Activated T-helper 1 cell treated with Interleukin-2 at 50 U/mL for 16 hours (primary cell): ENCODE measurements around the gene HAO2.
"Not testable (repeated sequence)": the region's sequence is repeated elsewhere in the genome, so short reads cannot be mapped to it uniquely, and the experiment has no call there.

Experiments used
- DNase-seq: peaks from one replicate; pipeline ENCODE4 v3.0.0-alpha.2; 2020; ENCODE audit warnings: low read depth

The HAO2 gene

GRCh38 chr1:119347858-119348257 lies 20.7 kb upstream of the HAO2 start:
- no peak for DNase-seq

GRCh38 chr1:119348941-119349340 lies 19.6 kb upstream of the HAO2 start:
- DNase-seq: no peak

- not testable (repeated sequence) for DNase-seq
Measured at GRCh38 chr1:119350866-119351265, 17.7 kb upstream of the HAO2 start.

- DNase-seq: no peak
Measured at GRCh38 chr1:119351997-119352396, 16.6 kb upstream of the HAO2 start.

GRCh38 chr1:119353836-119354235 lies 14.7 kb upstream of the HAO2 start:
- DNase-seq: no peak

GRCh38 chr1:119358636-119359035 lies 9.9 kb upstream of the HAO2 start:
- no peak for DNase-seq

GRCh38 chr1:119359730-119360129 lies 8.9 kb upstream of the HAO2 start:
- no peak for DNase-seq

GRCh38 chr1:119361205-119361604 lies 7.4 kb upstream of the HAO2 start:
- DNase-seq: no peak

- no peak for DNase-seq
Measured at GRCh38 chr1:119361620-119362344, 6.8 kb upstream of the HAO2 start.

GRCh38 chr1:119363162-119363561 lies 5.4 kb upstream of the HAO2 start:
- DNase-seq: no peak

- DNase-seq: no peak
Measured at GRCh38 chr1:119364640-119365039, 3.9 kb upstream of the HAO2 start.

GRCh38 chr1:119366424-119366823 lies 2.2 kb upstream of the HAO2 start:
- DNase-seq: no peak

GRCh38 chr1:119367432-119368124 lies 1.0 kb upstream of the HAO2 start:
- DNase-seq: no peak

GRCh38 chr1:119370748-119371147 lies 2.2 kb downstream of the HAO2 start:
- DNase-seq: no peak

- no peak for DNase-seq
Measured at GRCh38 chr1:119371815-119372214, 3.2 kb downstream of the HAO2 start.

- DNase-seq: no peak
Measured at GRCh38 chr1:119372503-119373086, 4.0 kb downstream of the HAO2 start.

- no peak for DNase-seq
Measured at GRCh38 chr1:119373465-119373864, 4.9 kb downstream of the HAO2 start.

- DNase-seq: no peak
Measured at GRCh38 chr1:119374208-119374874, 5.8 kb downstream of the HAO2 start.

GRCh38 chr1:119375366-119375765 lies 6.8 kb downstream of the HAO2 start:
- no peak for DNase-seq

- no peak for DNase-seq
Measured at GRCh38 chr1:119376594-119376993, 8.0 kb downstream of the HAO2 start.

GRCh38 chr1:119377594-119377993 lies 9.0 kb downstream of the HAO2 start:
- DNase-seq: not testable (repeated sequence)

GRCh38 chr1:119379117-119379516 lies 10.5 kb downstream of the HAO2 start:
- DNase-seq: no peak

GRCh38 chr1:119380304-119380703 lies 11.7 kb downstream of the HAO2 start:
- DNase-seq: no peak
